GM23338 (cell line): Measurements from ENCODE around the gene DYTN.

ENCODE experiments used
- EZH2 ChIP-seq: fragments of 200-600 bp; sonication (generic); IDR thresholded peaks from one replicate; pipeline ENCODE4 v1.8.0; 2017; ENCODE audit warnings: antibody characterized with exemption, mild to moderate bottlenecking, low read depth; ENCODE audit not compliant: unreplicated experiment
- TF ChIP-seq, protein P1 (sequence below), 2 experiments: fragments of 200-600 bp in 1 of 2; sonication (generic) in 1 of 2; conservative IDR thresholded peaks; 2 replicates each; pipeline versions ENCODE4 v1.5.1 to v1.6.1; 2016 to 2017; ENCODE audit warnings: antibody characterized with exemption in 2 of 2, low read depth in 2 of 2, mild to moderate bottlenecking in 2 of 2, moderate library complexity in 1 of 2

DNA sequence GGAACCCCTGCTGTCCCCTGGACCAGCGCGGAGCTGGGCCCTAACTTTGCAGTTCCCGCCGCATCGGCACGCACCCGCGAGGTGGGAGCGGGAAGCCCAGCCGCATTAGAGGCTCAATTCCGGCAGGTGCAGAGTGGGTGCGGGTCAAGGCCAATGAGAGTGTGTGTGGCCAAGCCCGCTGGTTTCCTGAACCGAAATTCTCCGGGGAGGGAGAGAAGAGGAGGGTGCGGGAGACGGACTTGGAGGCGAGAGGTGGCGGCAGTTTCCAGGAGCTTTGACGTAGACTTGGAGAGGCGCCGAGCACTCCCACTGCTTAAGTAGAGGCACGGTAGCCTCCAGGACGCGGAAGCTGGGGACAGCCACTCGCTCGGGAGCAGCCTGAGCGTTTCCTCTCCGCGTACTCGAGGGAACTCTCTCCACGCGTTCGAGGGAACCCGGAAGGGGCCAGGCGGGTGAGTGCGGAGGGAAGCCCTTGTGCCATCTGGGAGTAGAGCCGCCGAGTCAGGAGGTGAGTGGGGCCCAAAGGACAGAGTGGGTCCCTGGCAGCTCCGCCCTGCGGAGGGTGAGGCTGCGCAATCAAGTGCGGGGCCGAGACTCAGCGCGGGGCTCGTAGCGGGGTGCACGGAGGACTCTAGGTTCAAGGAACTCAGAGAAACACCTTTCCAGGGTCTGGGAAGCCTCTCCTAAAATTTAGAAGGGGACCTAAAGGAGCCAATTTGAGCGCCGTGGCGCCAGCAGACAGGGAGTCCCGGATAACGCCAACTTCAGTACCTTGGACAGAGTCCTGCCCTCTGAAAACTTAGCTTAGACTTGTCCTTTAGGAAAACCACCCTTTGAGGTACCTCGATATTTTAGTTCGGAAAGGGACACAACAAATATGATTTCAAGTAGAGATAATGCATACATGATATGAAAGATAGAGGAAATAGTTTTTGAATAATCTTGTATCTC, 75.8 kb downstream of the DYTN start, which contains the start of gene FAM237A:
- TF ChIP-seq EZH2, result peak; percentile 10
- TF ChIP-seq, protein P1, sequence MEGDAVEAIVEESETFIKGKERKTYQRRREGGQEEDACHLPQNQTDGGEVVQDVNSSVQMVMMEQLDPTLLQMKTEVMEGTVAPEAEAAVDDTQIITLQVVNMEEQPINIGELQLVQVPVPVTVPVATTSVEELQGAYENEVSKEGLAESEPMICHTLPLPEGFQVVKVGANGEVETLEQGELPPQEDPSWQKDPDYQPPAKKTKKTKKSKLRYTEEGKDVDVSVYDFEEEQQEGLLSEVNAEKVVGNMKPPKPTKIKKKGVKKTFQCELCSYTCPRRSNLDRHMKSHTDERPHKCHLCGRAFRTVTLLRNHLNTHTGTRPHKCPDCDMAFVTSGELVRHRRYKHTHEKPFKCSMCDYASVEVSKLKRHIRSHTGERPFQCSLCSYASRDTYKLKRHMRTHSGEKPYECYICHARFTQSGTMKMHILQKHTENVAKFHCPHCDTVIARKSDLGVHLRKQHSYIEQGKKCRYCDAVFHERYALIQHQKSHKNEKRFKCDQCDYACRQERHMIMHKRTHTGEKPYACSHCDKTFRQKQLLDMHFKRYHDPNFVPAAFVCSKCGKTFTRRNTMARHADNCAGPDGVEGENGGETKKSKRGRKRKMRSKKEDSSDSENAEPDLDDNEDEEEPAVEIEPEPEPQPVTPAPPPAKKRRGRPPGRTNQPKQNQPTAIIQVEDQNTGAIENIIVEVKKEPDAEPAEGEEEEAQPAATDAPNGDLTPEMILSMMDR (conservative IDR thresholded peaks at IDR 0.05; ENCODE audit: low read depth in 2 of 2), result no peak
